HG02571 (cell line): Measurements from ENCODE around the gene DBP.
"Not testable (repeated sequence)": the region's sequence is repeated elsewhere in the genome, so short reads cannot be mapped to it uniquely, and the experiment has no call there.

Experiments
- ATAC-seq: cut with Tn5 transposase; IDR thresholded peaks from one replicate; pipeline ENCODE4 v1.9.1; 2021; ENCODE audit warnings: mild to moderate bottlenecking, moderate library complexity; ENCODE audit not compliant: unreplicated experiment

The DBP gene, protein sequence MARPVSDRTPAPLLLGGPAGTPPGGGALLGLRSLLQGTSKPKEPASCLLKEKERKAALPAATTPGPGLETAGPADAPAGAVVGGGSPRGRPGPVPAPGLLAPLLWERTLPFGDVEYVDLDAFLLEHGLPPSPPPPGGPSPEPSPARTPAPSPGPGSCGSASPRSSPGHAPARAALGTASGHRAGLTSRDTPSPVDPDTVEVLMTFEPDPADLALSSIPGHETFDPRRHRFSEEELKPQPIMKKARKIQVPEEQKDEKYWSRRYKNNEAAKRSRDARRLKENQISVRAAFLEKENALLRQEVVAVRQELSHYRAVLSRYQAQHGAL

DNA sequence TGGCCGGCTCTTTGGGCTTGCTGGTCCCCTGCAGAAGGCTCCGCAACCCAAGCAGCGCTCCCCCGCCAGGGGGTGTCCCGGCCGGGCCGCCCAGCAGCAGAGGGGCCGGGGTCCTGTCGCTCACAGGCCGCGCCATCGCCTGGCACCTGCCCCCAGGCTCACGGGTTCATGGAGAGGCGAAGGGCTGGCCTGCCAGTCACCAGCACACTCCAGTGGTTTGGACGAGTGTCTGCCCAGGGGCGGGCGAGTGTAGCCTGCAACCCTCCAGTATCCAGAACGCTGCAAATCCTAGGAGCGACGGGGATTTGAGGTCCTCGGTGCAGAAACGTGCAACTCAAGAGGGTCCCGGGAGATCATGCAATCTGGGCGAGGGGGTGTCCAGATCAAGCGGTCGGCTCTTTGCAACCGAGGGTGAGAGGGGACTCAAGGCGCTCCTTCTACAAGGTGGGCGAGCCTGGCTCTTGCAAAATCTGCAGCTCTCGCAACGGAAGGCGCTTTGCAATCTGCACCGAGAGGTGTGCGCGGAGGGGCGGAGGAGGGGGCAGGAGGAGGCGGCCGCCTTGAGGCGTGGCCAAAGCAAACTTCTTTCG lies at the start of gene DBP:
DBP (minus strand) TSS at position 521 of the 590 bp plus-strand sequence; CDS start at position 136, 385 bp downstream.
- peak; percentile 1 for ATAC-seq

DNA sequence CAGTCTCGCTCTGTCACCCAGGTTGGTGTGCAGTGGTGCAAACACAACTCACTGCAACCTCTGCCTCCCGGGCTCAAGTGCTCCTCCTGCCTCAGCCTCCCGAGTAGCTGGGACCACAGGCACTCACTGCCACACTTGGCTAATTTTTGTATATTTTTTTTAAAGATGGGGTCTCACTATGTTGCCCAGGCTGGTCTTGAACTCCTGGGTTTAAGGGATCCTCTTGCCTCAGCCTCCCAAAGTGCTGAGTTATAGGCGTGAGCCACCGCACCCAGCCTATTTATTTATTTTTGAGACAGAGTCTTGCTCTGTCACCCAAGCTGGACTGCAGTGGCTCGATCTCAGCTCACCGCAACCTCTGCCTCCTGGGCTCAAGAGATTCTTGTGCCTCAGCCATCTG lies 49.5 kb upstream of the DBP start:
- ATAC-seq, result not testable (repeated sequence)

DNA sequence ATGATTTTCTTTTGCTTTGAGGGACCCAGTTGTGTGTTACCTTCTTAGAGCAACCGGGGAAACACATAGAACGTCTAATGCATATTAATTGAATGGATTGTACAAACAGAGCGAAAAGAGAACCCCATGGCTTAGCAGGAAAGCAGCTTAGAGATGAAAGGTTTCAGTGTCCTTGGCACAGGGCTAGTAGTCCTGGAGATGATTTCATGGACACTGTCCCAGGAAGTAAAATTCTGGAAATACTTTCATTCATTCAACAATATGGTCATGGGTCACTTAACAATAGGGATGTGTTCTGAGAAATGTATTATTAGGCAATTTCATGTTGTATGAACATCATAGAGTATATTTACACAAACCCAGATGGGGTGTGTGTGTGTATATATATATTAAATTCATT lies 48.9 kb upstream of the DBP start:
- no peak for ATAC-seq

DNA sequence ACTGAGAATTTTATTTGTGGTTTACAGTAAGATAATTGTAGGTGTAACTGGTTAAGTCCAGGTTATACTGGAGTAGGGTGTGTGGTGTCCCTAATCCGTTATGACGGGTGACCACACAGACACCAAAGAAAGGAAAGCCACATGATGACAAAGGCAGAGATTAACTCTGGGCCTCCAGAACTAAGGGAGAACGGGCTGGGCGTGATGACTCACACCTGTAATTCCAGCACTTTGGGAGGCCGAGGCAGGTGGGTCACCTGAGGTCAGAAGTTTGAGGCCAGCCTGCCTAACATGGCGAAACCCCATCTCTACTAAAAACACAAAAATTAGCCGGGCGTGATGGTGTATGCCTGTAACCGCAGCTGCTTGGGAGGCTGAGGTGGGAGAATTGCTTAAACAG lies 48.4 kb upstream of the DBP start:
- no peak for ATAC-seq

DNA sequence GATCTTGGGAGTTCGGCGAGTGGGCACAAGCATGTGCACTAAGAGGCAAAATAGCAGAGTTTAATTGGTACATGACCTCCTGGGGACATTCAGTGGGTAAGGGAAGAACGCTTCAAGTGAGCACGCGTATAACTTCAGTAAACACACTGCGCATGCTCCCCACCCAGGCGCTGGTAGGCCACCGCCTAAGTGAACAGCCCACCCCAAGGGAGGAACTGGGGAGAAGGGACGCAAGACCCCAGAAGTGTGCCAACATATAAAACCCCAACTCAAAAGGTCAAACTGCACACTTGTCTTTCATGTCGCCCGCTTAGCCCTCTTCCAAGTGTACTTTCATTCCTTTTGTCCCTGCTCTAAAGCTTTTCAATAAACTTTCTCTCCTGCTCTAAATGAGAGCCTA lies 46.2 kb upstream of the DBP start:
- ATAC-seq, result no peak

DNA sequence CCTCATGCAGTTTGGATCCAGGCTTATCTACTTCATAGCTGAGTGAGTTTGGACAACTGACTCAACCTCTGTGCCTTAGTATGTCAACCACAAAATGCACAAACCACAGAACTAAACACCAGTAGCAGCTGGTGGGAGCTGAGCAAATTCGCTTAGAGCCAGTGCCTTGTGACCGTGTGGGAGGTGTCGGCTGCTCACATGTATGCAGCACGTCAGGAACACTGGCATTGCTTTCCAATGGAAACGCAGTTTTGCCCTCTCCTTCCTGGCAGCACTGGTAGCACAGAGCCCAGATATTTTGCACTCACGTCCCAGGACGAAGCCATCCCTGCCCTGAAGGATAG lies 43.9 kb upstream of the DBP start:
- no peak for ATAC-seq

DNA sequence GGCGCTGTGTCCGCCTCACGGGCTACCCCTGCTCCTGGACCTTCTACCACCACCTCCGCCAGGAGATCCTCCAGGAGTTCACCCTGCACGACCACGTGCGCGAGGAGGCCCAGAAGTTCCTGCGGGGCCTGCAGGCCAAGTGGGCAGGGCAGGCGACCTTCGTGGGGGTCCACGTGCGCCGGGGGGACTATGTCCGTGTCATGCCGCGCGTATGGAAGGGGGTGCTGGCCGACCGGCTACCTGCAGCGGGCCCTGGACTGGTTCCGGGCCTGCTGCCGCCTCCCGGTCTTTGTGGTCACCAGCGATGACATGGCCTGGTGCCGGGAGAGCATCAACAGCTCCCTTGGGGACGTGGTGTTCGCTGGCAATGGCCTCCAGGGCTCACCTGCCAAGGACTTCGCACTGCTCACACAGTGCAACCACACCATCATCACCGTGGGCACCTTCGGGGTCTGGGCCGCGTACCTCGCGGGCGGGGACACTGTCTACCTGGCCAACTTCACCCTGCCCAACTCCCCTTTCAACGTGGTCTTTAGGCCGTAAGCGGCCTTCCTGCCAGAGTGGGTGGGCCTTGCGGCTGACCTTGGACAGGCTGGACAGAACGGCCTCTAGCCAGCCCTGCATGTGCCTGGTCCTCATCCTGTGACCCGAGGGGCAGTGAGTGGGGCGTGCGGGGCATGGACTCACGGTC lies 43.4 kb upstream of the DBP start:
- ATAC-seq, result no peak

DNA sequence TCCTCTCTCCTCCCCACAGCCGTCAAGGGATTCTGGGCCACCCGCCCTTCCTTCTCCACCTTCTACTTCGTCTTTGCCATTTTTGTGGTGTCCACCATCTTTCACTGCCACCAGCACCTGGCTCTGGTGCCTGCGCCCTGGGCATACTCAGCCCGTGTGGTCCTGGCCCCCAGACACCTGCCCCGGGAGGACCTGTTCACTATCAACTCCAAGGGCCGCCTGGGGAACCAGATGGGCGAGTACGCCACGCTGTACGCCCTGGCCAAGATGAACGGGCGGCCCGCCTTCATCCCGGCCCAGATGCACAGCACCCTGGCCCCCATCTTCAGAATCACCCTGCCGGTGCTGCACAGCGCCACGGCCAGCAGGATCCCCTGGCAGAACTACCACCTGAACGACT lies 42.8 kb upstream of the DBP start:
- ATAC-seq, result not testable (repeated sequence)

DNA sequence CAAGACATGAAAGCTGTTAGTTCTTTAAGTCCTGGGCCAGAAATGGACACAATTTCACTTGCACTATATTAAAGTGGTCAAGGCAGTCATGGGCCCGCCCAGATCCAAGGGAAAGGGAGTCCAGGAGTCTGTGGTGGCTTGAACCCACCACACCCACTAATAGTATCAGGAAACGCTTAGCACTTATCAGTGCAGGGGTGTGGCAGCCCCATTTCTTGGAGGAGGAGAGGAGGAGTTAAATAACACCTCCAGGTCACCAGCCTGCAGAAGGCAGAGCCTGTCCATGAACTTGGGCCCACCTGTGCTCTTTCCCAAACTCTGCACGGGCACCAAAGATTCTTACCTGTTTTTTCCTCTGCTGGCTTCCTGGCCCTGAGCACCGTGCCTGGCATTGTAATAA lies 41.0 kb upstream of the DBP start:
- ATAC-seq, result no peak

DNA sequence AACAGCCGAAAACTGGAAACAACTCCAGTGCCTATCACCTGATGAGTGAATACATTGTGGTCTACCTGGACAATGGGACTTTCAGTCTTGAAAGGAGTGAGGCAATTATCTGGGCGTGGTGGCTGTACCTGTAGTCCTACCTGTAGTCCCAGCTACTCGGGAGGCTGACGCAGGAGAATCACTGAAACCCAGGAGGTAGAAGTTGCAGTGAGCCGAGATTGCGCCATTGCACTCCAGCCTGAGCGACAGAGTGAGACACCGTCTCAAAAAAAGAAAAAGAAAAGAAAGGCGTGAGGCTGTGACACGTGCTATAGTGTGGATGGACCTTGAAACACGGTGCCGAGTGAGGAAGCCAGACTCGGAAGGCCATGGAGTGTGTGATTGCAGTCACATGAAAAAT lies 39.7 kb upstream of the DBP start:
- no peak for ATAC-seq

DNA sequence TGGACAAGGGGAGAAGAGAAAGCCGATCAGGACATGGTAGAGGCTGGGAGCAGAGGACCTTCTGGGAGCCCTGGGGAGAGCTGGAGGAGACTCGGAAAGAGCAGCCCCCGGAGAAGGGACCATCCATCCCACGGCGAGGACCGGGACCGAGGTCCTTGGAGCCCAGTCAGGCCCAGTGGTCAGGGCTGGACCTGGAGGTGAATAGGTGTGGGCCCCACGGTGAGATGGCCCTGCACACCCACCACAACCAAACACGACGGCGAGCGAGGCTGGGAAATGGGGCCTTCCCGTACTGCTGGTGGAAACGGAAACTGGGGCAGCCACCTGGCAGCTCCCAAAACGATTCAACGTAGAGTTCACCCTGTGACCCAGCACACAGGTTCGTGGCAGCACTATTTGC lies 39.3 kb upstream of the DBP start:
- ATAC-seq, result no peak

DNA sequence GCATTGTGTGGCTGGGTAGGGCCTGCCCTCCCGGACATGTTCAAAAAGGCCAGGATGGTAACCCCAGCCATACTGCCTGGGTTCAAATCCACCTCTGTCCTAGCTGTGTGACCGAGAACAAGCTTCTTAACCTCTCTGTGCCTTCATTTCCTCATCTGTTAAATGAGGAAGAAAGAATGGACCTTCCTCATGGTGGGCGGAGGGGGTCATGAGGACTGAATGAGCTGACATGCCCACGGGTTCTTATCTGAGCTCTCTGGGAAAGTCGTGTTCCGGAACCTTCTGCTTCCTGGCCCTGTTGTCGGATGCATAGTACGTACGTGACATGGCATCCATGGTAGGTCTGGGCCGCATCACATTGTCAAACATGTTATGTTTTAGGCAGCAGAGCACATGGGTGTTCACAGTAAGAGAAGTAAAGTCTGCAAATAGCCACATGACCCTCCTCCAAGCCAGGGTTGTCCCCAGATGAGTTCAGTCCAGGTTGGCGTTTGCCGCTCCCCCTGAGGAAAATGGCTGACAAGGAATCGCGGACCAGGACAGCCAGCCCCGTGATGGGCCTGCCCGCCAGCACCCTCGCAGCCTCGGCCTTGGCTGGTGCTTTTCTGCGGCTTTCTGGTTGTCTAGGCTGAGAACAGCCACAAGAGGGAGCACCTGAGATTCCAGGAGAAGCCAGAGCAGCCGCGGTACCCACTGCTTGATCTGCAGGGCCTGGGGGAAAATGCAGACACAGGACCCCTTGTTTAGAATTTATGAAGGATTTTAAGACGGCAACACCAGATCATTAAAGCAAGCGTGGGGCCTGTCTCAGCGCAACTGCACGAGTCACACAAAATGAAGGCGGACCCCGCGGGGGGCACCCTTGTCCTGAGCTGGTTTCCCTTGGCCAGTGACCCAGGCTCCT lies 38.0 kb upstream of the DBP start:
- no peak for ATAC-seq

DNA sequence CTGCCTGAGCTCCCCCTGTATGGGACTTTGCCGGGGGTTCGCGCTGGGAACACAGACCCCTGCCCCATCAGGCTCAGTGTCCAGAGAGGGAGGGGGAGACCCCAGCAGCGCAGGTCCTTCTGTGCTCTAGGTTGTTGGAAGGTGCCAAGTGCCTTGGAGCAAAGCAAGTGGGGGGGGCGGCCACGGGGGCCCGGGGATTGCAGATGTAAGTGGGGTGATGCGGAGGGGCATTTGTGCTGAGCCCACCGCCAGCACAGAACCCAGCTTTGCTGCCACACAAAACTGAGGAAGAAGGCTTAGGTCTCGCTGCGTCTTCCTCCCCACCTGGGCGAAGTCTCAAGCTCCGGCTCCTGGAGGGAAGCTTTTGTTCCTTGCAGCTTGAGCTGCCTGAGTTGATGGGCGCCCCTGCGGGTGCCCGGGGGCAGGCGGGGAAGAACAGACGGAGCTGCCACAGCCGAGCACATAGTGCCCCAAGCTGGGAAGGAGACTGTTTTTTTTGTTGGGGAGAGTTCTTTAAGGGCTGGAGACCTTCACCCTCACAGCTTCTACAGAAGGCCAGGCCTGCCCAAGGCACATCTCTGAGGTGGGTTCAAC lies 37.1 kb upstream of the DBP start:
- ATAC-seq, result no peak

DNA sequence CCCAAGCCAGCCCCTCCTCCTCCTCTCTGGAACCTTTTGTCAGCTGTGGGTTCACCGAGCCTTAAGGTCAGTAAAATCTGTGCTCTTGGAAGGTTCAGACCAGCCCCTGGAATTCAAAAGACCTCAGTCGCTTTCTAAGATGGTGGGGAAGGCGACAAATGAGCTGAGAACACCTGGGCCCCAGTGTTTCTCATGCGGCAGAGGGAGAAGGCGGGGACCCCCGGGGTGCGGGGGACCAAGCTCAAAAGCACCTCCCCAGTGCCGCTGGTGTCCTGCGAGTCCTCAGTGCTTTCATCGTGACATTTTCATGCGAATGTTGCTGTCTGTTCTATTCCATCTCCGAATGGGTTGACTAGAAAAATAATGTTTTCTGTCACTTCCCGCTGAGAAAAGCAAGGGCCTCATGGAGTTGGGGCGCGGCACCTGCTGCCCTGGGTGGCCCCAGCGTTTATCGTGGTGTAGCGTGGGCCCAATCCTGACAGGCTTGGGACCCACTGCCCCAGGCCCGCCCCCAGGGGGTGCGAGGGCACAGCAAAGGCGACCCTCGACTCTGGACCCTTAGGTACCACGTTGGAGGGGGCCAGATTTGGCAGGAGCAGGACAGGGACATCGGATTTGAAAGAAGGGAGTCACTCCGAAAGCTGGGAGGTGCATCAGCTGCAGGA lies 36.4 kb upstream of the DBP start:
- ATAC-seq, result no peak

DNA sequence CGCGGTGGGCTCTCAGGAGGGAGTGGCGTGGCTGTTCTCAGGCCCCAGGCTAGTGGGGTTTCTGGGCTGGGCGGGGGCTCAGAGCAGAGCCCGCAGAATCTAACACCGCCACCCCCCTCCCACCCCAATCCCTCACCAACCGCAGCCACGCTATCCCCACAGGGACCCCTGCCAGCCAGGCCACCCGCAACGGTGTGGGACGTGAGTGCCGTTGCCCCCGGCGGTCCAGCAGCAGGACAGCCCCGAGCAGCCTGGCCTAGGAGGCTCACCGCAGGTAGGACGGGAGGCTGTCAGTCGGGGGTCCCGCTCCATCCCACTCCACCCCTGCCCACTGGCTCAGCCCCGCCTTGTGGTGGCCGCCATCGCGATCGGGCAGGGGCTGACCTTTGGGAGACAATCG lies 35.8 kb upstream of the DBP start, which contains the start of gene NTN5:
NTN5 (minus strand) TSS at position 24 of the 400 bp plus-strand sequence. CDS start 2,031 bp downstream, outside the sequence.
- no peak for ATAC-seq

DNA sequence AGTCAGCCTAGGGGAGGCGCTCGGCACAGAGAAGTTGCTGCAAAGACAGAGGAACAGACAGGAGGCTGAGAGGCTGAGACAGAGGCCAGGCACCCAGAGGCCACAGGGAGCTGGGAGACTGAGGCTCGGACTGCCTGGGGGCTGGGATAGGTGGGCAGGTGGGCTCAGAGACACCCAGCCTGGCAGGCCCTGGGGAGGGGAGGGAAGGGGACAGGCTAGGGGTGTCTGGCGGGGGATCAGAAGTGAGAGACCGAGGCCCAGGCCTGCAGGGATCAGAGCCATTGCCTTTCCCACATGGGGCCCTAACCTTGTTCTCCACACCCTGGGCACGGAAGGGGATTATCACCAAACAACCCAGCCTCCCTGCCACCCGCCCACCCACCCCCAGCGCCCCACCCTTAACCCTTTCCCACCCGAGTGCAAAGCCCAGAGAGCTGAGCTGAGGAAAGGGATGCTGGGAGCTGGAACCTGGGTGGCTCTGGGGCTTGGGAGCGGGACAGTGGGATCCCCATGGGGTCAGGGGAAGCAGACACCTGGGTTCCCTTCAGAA lies 34.3 kb upstream of the DBP start:
- ATAC-seq, result no peak

DNA sequence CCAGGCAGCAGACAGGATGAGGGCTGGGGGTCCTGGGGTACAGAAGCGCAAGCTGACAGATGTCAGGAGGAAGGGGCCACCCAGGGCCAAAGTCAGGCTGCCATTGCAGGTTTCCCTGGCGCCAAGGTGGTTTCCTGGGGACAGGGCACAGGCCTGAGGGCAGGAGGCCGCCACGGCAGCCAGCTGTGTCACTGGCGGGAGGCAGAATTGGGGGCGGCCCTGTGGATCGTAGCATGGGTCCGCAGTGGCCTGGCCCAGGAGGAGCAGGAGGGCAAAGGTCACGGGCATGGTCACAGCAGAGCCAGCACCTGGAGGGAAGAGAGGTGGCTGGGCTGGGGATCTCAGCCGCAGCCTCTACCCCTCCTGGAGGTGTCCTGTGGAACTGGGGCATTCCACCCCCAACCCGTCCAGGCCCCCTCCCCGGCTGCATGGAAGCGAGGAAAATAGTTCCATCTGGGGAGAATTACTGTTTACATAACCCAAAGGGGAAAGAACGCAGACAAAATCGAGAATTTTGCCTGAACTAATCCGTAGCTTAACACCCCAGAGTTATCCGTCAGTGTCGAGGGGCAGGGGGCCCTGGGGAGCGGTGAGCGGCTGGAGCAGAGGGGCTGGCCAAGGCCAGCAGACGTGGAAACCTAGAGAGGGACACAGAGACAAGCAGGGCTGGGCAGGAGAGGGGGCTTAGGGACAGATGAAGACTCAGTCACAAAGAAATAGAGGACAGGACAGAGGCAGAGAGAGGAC lies 33.7 kb upstream of the DBP start:
- ATAC-seq, result no peak

DNA sequence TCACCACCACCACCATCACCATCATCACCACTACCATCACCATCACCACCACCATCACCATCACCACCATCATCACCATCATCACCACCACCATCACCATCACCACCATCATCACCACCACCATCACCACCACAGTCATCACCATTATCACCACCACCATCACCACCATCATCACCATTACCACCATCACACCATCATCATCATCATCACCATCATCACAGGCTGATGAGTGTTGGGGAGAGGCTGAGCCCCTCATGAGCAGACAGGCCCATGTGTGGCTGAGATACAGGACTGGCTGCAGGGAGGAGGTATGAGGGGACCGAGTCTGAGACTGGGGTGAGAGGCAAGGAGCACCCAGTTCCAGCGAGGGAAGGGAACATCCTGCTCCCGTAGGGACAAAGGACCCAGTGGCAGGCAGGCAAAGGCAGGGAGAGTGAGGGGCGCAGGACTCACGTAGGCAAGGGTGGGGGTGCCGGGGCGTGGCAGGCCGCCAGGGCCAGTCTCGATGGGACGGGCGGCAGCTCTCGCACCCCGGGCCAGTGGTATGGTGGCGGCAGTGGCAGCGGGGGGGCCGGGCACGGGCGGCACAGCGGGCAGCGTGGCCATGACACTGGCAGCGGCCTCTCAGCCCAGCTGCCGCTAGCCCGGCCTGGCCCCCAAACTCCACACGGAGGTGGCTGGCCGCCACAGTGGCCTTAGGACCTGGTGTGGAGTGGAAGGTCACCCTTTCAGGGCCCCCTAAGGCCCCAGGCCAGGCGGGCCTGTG lies 32.9 kb upstream of the DBP start:
- no peak for ATAC-seq

DNA sequence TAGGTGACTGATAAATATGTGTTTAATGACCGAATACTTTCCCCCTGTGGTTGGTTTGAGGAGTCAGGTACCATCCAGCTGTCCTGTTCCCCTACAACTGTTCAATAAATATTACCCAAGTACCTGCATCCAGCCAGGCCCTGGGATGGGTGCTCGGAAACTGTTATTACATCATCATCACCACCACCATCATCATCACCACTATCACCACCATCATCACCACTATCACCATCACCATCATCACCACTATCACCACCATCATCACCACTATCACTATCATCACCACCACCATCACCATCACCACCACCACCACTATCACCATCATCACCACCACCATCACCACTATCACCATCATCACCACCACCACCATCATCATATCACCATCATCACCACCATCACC lies 31.6 kb upstream of the DBP start:
- ATAC-seq, result no peak
